GM12892 (cell line): Measurements from ENCODE around the gene ANKRD31.

Source experiments
- POLR2AphosphoS5 ChIP-seq: IDR thresholded peaks from 2 replicates; pipeline ENCODE4 v1.6.1; 2011; ENCODE audit warnings: low read depth, low read length, control low read depth
- TAF1 ChIP-seq: IDR thresholded peaks from 2 replicates; pipeline ENCODE4 v1.6.1; 2011; ENCODE audit warnings: low read depth, mild to moderate bottlenecking, control low read depth, low read length, borderline replicate concordance

- TF ChIP-seq POLR2AphosphoS5 (no peak), TAF1 (no peak)
Measured at GRCh38 chr5:75091597-75091996, 145.1 kb downstream of the ANKRD31 start.
